GM18870 (cell line): Measurements from ENCODE around the gene SCCPDH.
"Not testable (repeated sequence)": the region's sequence is repeated elsewhere in the genome, so short reads cannot be mapped to it uniquely, and the experiment has no call there.

Source experiments
- ATAC-seq: cut with Tn5 transposase; IDR thresholded peaks from one replicate; pipeline ENCODE4 v1.9.1; 2021; ENCODE audit warnings: moderate library complexity; ENCODE audit not compliant: unreplicated experiment

SCCPDH gene, protein sequence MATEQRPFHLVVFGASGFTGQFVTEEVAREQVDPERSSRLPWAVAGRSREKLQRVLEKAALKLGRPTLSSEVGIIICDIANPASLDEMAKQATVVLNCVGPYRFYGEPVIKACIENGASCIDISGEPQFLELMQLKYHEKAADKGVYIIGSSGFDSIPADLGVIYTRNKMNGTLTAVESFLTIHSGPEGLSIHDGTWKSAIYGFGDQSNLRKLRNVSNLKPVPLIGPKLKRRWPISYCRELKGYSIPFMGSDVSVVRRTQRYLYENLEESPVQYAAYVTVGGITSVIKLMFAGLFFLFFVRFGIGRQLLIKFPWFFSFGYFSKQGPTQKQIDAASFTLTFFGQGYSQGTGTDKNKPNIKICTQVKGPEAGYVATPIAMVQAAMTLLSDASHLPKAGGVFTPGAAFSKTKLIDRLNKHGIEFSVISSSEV

DNA sequence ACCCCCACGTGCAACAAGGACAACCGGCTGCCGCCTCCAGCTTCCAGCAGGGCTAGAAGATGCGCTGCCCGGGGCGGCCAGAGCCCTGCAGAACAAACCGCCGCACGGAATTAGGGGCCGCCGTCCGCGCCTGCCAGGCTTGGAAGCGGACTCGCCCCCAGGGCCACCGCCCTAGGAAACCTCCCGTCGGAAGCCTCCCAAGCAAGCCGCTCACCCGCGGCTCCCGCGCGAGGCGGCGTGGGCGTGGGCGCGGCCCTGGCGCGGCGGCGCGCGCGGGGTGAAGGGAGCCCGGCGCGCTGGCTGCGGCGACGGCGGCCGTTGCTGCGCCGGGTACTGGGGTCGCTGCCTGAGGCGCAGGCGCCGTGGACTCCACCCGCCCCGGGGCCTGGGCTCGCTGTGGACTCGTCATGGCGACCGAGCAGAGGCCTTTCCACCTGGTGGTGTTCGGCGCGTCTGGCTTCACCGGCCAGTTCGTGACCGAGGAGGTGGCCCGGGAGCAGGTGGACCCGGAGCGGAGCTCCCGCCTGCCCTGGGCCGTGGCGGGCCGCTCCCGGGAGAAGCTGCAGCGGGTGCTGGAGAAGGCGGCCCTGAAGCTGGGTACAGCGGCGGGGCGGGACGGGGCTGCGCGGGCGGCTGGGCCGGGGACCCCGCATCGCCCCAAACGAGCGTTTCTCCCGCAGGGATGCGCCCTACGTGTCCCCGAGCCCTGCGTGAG is at the start of gene SCCPDH:
SCCPDH (plus strand) TSS at position 394 of the 715 bp plus-strand sequence; CDS start at position 408, 14 bp downstream.
- peak; percentile 83 for ATAC-seq

DNA sequence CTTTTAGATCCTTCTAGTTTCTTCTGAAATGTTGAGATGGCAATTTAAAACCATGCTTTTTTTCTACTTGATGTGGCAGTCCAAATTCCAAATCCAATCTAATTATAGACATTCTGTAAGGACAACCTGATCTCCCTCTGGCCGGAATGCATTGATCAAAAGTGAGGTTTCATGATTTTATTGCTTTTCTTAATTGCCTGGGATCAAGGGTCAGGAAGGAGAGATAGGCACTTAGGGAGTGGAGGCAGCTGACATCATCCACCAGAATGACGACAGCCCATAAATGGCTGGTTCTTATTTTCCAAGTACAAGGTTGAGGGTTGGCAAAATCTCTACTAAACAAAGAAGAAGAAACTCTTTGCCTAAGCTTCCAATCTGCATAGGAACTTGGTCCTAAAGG is 46.4 kb upstream of the SCCPDH start:
- ATAC-seq, result no peak

DNA sequence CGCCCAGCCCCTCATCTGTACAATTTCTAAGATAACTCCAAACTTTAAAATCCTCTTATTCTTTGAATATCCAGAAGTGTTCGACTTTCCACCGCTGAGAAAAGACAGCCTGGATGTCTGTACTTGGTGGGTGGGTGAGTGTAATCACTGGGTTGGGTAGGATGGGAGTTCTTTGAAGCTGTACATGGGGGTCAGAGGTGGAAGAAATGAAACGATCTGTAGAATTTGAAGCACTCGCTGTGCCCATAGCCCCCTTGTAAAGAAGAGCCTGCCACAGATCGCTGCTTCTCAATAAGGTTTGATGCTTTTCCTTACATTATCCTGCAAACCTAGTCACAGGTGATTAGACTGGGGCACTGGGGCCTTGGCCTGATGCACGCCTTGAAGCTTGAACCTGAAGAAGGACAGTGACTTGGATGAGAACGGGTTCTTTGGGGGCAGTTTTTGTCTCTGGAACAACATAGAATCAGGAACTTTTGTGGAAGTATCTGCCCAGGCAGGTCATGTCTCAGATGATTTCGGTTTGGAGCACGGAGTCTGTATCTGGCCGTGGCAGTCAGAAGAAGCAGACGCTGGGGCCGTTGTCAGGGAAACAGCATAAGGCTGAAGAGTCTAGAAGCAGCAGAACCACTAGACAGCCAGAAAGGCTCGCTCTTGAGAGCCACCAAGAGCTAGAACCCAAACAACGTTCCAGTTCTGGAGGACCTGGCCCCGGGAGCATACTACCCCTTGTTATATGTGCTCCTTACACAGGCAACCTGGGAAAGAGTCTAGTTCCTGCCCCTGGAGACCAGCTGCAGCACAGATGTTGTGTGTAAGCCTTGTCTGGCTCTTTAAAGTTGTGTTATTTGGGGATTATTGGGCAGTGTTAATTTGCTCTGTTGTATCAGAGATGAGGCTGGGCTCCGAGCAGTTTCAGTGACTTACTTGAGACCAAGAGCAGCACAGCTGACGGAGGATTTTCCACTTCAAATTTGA is 45.1 kb upstream of the SCCPDH start:
- ATAC-seq, result no peak

DNA sequence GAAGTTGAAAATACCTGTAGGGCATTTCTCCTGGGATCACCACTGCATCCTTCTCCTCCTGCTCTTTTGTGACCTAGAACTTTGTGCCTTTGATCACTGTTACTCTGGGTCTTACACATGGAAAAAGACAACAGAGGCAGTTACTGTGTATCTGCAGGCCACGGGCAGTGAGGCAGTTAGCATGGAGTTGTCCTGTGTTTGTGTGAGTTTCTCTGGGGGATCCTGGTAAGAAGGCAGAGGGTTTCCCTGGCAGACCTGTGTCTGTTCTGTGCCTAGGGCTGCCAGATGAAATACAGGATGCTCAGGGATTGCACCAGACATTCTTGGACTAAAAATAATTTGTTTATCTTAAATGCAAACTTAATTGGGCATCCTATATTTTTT is 44.4 kb upstream of the SCCPDH start:
- ATAC-seq, result no peak

DNA sequence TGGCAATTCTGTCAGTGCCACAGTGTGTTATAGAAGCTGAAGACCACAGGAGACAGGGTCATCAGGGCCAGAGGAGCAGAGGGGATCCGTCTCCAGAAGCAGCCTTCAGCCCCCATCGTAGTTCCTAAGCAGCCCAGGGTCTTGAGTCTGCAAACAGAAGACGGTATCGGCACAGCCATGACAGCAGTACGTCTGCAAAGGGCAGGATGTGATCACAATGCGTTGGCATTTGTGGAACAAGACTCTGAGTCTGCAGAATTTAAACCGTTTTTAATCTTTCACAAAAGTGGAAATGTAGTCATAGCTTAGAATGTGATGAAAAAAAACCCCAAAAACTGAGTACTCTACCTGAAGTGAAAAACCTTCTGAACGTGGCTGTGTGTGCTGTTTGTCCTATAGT is 44.0 kb upstream of the SCCPDH start:
- no peak for ATAC-seq

DNA sequence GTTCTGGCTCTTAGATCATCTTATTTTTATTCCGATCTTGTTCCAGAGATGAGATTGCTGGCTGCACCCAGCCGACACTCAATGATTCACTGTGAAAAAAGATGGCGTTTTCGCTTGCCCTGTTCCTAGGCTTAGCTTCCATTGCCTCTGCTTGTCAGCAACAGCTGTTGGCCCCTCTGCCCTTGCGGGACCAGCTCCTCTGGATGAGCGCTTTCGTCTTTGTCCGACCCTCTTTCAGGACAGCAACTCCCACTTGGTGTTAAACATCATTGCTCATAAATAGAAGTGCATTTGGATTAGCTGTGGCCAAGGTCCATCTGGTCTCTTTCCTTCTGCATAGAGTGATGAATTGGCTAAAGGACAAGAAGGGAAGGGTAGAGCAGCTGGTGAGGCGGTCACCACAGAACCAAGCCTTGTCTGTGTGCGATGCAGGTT is 43.5 kb upstream of the SCCPDH start:
- ATAC-seq, result no peak

DNA sequence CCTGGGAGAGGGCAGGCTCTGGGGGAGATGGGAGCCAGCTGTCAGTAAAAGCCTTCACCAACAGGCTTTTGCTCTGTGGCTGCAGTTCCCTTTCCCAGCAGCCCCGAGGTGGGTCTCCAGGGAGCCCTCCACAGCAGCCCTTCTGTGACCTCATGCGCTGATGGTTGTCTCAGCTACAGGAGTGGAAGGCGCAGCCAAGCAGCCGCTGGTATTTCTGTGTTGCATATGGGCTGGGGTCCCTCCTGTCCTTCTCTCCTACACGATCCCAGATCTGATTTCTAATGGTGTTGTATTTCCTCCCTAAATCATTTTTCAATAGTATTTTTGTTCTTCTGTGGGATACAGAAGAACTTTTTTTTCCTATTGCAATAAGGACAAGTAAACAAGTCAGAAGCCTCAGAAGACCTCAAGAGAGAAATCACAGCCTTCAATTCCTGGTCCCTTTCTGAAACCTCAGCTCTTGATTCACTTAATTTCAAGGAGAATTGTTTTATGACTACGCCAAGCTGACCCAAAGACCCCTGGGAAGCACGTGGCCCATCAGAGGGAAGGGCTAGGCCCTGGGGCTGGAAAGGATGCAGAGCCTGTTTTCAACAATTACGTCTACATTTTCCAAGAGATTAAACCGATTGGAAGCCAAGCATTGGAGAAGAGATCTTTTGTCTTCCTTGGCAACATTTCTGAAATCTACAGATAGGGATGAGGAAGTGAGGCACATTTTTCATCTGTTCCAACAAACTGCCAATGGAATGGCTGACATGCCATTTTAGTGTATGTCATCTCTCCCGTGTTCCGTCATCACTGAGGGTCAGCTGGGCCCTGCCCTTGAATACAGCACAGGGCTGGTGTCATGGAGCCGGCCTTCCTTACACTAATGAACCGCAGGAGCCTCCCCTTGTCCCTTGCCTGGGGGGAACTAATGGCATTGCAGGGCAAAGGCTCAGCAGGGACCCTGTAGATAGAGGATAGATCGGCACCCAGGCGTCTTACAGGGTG is 42.0 kb upstream of the SCCPDH start:
- no peak for ATAC-seq

DNA sequence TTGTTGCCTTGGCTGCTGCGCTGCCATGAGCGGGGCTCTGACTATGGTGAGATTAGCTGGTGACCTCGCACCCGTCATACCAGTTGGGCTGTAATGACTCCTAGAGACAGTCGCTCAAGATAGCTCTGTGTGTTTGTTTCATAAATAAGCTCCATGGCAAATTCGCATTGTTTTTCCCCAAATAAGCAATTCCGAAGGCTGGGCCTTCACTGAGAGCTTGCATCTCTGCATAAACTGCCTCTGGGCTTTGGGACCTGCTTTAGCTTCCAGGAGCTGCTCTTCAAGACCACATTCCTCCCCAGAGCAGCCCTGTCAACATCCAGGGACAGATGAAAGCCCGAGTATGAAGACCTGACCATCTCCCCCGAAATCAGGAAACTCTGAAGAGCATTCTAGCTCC is 40.7 kb upstream of the SCCPDH start:
- ATAC-seq, result no peak

DNA sequence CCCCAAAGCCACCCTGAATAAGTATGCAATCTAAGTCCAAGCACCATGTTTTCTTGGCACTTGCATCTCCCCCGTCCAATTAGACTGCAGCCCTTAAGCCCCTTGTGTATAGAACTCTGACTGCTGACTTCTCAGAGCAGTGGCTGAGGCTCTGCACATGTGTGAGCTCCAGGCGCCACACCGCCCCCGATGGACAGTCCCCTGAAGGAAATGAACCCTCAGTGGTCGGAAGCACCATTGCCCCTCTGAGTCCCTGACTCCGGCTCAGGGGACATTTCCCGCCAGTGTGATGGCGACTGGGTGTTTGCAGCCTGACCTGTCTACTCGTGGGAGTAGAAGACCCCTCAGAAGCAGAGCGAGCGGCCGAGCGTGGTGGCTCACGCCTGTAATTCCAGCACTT is 37.2 kb upstream of the SCCPDH start:
- ATAC-seq, result no peak

DNA sequence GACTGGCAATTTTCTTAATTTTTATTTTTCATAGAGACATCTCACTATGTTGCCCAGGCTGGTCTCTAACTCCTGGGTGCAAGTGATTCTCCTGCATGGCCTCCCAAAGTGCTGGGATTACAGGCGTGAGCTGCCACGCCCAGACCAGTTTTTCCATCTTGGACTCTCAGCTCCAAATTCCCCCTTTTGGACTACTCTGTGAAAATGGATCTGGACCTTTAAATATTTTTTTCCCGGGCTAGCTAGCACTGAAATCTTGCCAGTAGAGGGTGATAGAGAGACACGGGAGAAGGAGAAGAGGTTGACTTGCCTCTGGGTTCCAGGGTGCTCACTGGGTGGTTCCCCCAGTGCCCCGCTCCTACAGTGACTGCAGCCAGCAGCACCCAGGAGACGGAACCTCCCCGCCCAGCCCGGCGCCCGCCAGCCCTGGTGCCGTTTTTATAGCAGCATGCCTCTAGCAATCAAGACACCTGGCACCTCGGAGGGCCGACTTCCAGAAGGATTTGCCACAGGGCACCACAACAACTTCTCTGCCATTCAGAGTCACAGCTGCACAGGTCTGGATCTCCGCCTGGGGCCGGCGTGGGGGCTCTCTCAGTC is 34.7 kb upstream of the SCCPDH start:
- ATAC-seq, result peak; percentile 89

DNA sequence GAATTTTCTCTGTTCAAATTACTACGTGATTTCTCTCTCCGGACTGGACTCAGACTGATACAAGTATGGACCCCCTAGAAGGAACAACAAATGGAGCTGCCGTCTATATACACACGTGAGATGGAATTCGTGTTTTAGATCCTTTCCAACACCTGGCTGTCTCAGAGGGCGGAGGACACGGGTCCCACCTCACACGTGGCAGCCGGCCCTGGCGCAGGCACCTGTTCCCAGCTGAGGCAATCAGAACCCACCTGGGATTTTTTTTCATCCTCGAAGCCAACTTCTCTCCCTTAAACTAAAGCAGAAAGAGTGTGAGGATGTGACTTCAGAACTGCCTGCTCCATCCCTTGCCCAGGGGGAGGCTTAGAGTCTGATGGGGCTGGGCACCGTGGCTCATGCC is 34.1 kb upstream of the SCCPDH start:
- ATAC-seq, result no peak

DNA sequence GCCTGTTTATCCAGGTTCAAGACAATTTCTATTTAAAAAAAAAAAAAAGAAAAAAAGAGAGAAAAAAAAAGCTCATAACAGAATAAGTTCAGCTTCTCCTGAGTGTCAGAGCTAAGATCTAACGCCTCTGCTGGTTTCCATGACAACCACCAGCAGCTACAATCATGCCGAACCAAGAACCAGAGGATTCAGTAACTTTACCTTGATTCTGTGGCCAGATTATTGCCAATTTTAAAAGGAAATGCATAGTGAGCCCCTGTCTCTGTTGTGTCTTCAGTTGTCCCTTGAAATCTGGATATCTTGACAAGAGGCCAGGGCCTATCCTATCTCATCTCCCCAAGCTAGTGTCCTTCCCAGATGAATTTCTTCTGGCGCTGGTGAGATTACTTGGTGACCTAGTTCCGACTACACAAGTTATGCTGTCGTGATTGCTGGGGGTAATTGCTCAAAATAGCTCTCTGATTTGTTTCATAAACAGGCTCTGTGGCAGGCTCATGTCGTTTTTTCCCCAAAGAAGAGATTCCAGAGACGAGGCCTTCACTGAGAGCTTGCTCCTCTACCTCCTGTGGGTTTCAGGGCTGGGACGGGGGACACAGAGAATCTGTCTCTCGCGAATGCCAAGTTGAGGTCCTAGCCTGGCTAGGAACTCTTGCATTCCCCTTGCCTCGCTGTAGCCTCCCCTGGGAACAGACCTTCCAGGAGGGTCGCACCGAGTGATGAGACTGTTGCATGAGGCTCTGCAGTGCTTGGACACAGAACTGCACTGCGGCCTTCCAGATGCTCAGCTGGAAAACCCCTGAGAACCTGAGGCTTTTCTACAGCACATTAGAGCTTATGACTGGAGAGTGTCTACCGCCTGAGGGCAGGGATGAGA is 32.4 kb upstream of the SCCPDH start:
- ATAC-seq, result no peak

DNA sequence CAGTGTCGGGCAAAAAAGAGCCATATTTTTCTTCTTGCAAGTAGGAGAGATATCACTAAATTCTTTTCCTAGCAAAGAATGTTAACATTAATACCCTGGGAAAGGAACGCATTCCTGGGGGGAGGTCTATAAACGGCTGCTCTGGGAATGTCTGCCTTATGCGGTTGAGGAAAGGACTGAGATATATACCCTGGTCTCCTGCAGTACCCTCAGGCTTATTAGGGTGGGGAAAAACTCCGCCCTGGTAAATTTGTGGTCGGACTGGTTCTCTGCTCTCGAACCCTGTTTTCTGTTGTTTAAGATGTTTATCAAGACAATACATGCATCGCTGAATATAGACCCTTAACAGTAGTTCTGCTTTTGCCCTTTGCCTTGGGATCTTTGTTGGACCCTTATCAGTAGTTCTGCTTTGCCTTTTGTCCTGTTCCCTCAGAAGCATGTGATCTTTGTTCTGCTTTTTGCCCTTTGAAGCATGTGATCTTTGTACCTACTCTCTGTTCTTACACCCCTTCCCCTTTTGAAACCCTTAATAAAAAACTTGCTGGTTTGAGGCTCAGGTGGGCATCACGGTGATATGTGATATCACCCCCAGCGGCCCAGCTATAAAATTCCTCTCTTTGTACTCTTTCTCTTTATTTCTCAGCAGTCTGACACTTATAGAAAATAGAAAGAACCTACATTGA is 29.9 kb upstream of the SCCPDH start:
- ATAC-seq, result not testable (repeated sequence)

DNA sequence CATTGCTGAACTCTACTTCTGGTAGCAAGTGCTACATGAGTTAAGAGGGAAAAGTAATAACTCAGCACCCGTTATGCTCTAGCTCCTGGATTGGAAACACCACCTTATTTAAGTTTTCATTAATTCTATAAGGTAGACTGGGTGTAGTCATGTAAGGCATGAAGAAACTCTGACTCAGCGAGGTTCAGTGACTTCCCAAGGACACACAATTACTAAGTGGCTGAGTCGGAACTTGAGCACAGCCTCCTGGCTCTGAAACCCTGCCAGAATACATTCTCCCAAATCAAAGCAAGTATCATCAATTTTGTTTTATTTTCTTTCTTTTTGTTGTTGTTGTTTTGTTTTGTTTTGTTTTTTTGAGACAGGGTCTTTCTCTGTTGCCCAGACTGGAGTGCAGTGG is 29.1 kb upstream of the SCCPDH start:
- ATAC-seq, result no peak

DNA sequence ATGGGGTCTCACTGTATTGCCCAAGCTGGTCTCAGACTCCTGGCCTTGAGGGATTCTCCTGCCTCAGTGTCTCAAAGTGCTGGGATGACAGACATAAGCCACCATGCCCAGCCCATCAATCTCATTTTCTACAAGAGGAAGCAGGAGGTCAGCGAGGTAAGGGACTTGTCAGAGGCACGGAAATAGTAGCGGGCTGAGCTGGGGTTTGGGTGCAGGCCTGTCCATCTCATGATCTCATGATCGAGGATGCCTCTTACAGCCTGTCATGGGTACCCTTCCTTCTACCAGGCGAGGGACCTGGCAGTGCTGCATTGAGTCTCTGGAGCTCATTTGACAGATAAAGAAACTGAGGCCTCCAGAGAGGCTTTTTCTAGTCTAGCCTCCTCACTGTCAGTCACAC is 28.5 kb upstream of the SCCPDH start:
- no peak for ATAC-seq

DNA sequence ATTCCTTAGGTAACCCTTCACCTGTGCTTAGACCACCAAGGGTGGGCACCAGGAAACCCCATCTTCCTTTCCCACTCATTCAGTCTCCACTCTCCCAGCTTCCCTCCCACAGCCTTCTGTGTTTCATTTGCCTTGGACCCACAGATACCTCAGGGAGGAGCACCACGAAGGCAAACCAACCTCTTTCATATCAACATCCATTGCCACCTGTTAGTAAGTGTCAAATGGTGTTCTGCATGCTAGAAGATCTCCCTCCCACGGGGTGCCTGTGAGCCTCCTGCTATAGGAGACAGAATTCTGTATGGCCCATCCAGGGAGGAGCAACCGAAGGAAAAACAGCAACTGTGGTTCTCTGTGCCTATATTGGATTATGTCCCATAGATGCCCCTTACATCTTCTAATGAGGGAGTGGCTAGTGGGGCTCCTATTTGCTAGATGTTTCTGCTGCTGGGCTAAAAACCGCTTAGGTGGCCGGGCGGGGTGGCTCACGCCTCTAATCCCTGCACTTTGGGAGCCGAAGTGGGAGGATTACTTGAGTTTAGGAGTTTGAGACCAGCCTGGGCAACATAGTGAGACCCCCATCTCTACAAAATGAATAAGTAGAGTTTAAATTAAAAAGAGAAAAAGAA is 25.6 kb upstream of the SCCPDH start:
- no peak for ATAC-seq

DNA sequence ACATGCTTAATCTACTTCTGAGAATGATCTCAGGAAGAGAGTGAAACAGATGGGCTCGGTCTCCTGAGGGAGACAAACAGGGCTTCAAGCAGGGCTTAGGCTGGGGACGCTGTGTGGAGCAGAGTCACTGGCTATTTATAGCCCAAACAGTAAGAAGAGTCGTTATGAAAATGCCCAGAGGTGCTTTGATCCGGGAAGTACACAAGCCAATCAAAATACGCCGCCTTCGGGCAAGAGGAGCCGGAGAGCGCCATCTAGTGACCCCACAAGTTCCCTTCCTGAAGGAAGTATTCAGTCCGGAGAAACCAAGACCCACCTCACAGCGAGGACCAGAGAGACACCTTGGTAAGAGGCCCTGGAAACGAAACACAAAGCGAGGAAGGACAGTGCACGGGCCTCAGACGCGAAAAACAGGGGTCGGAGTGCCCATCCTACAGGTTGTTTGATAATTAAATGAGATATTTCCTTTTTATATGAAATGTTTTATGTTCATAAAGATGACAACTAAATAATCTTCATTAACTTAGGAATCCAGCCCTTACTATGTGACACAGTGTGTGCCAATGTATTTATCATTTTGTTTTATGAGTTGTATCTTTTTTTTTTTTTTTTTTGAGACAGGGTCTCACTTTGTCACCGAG is 25.0 kb upstream of the SCCPDH start:
- ATAC-seq, result peak; percentile 97
